ENCODE data around the gene ELFN2. TPM values are rescaled to one million over a fixed set of nuclear protein-coding genes. Genes with fewer than 3 reads are reported as not detected.

ELFN2 gene
- total RNA-seq, 3 donors from 2014 or later = 0.35 to 0.54 TPM; not detected in 1

DNA sequence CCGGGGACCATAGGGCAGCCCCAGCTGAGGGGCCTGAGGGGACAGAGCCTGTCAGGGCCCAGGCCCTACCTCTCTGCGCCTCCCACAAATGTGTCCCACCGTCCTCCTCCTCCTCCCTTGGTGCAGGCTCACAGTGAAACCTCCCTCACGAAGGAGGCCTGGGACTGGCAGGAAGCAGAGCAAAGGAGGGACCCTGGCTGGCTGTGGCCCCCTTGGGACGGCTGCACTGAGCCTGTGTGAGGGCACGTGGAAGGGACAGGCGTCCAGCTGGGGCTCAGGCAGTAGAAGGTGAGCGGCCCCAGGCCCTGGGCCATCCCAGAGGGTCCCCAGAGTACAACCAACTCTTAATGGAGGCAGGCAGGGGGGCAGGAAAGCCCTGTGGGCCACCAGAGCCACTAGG lies 60.7 kb downstream of the ELFN2 start:
- intact Hi-C loops (cut with DNase I, micrococcal nuclease) = no loop called here
- no peak for ATAC-seq

DNA sequence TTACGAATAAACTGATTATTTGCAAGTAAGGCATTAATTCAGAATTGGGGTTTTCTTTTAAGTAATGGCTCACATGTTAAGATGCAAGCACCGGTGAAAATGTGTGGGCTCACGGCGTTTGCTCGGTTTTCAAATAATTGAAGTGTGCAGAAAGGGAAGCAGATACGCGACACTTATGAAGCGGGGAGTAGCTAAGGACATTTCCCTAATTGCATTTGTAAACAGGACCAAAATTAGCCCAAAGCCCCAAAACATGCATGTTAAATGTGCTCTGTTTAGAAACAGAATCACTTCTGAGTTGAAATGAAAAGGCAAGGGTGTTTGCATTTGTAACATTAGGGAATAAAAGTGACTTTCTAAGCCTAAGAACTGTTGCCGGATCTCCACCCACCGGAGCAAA lies 61.3 kb downstream of the ELFN2 start:
- no peak for DNase-seq
- H3K9me3 ChIP-seq = no peaks in the 10 kb centered on the region
- H3K4me3 ChIP-seq = no peak overlapping the region
- intact Hi-C loops (cut with DNase I, micrococcal nuclease) = no loop called here
- no peak for ATAC-seq
- H3K4me1 ChIP-seq (ENCODE audit: low read depth) = no peaks in the 10 kb centered on the region
- H3K36me3 ChIP-seq (ENCODE audit: low read depth) = no peaks in the 10 kb centered on the region
- TF ChIP-seq, protein P1, sequence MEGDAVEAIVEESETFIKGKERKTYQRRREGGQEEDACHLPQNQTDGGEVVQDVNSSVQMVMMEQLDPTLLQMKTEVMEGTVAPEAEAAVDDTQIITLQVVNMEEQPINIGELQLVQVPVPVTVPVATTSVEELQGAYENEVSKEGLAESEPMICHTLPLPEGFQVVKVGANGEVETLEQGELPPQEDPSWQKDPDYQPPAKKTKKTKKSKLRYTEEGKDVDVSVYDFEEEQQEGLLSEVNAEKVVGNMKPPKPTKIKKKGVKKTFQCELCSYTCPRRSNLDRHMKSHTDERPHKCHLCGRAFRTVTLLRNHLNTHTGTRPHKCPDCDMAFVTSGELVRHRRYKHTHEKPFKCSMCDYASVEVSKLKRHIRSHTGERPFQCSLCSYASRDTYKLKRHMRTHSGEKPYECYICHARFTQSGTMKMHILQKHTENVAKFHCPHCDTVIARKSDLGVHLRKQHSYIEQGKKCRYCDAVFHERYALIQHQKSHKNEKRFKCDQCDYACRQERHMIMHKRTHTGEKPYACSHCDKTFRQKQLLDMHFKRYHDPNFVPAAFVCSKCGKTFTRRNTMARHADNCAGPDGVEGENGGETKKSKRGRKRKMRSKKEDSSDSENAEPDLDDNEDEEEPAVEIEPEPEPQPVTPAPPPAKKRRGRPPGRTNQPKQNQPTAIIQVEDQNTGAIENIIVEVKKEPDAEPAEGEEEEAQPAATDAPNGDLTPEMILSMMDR (IDR thresholded peaks at IDR 0.05) = no peak

More for the DNA sequence above, 60.7 kb downstream of the ELFN2 start:
- Histone ChIP-seq H3K4me1 (ENCODE audit: low read depth) (no peaks in the 10 kb centered on the region), H3K4me3 (no peak overlapping the region), H3K9me3 (no peaks in the 10 kb centered on the region), H3K36me3 (ENCODE audit: low read depth) (no peaks in the 10 kb centered on the region)
- TF ChIP-seq, protein P1 (IDR thresholded peaks at IDR 0.05) = no peak
- DNase-seq = no peak

DNA sequence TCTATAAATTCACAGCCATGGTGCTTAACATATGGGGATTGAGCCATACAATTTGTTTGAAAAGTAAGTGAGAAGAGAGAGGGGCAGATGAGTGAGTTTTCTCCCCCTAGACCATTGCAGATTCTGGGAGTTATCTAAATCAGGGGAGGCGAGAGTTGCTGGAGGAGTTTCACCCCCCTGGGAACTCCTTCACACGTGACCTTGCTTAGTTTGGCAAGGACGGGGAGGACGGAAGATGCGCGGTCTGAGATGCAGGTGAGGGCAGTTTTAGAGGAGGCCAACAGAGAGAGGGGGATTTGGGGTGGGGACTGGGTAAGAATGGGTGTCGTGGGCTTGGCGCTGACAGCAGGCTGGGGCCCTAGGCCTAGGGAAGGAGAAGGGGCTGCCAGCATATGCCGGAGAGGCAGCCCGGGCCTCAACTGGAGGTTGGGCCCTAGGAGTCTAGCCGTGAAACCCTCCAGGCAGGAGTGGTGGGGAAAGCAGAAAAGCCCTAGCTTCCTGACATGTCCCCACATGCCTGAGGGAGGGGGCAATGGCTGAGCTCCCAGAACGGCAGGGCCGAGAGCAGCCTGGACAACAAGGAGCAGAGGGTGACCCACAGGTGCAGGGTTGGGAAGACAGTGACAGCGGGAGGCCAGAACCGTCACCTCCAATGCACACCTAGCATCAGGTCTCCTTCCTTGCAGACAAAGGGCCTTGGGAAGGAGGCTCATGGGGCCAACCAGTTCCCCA lies 63.9 kb downstream of the ELFN2 start:
- TF ChIP-seq, protein P1 (IDR thresholded peaks at IDR 0.05) = no peak
- no peak for ATAC-seq
- Histone ChIP-seq H3K4me1 (ENCODE audit: low read depth) (no peaks in the 10 kb centered on the region), H3K9me3 (no peaks in the 10 kb centered on the region), H3K4me3 (no peak overlapping the region), H3K36me3 (ENCODE audit: low read depth) (no peaks in the 10 kb centered on the region)
- DNase-seq = no peak
- intact Hi-C loops (cut with DNase I, micrococcal nuclease) = no loop called here

DNA sequence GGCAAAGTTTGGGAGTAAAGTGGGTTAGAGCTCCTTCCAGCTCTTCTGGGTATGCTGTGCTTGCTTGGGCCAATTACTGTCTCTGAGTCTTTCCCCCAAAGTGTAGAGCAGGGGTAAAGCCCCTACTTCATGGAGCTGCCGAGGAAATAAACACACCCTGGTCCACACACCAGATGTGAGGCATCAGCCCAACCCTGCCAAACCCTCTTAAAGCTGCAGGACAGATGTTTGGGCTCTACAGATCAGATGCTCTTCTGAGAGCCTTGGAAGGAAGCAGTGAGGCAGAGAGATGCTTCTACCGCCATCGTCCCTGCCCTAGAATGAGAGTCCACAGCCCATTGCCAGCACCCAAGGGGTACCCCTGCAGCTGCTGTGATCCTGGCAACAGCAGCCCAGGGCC lies 64.7 kb downstream of the ELFN2 start:
- intact Hi-C loops (cut with DNase I, micrococcal nuclease) = no loop called here
- Histone ChIP-seq H3K4me1 (ENCODE audit: low read depth) (no peaks in the 10 kb centered on the region), H3K36me3 (ENCODE audit: low read depth) (no peaks in the 10 kb centered on the region), H3K4me3 (no peak overlapping the region), H3K9me3 (no peaks in the 10 kb centered on the region)
- no peak for ATAC-seq
- TF ChIP-seq, protein P1 (IDR thresholded peaks at IDR 0.05) = no peak
- DNase-seq = no peak

DNA sequence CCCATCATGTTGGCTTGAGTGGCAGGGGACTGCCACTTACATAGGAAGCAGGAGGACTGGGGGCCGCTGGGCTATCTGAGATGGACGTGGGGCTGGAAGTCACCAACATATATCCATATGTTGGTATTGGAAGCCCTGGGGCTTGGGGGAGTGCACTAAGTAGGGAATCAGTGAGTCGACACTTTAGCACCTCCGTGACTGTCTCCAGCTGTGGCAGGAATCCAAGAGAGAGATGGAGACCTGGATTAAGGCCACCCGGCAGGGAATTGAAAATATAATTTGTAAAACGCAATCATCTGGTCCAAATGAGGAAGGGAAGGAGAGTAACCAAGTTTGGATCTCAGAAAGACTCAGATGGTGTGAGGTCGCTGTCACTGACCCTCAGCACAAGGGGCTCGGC lies 68.4 kb downstream of the ELFN2 start:
- Histone ChIP-seq H3K4me3 (no peak overlapping the region), H3K36me3 (ENCODE audit: low read depth) (no peaks in the 10 kb centered on the region), H3K9me3 (no peaks in the 10 kb centered on the region), H3K4me1 (ENCODE audit: low read depth) (no peaks in the 10 kb centered on the region)
- intact Hi-C loops (cut with DNase I, micrococcal nuclease) = no loop called here
- TF ChIP-seq, protein P1 (IDR thresholded peaks at IDR 0.05) = no peak
- DNase-seq = no peak
- ATAC-seq = no peak

All from mucosa of descending colon (tissue), 3 donors.